ENCODE results near the gene OR3A2.
"Not testable (repeated sequence)": the region's sequence is repeated elsewhere in the genome, so short reads cannot be mapped to it uniquely, and the experiment has no call there.

GRCh38 chr17:3371167-3371566 lies 14.9 kb downstream of the OR3A2 start:
- not testable (repeated sequence) for TF ChIP-seq CTCF, POLR2AphosphoS5, EP300 (IDR thresholded peaks at IDR 0.05)

Measured in esophagus muscularis mucosa (tissue), 4 donors.